Measurements from ENCODE around the gene FZD7. TPM values are rescaled to one million over a fixed set of nuclear protein-coding genes. Genes with fewer than 3 reads are reported as not detected.

FZD7 gene
- total RNA-seq, 4 donors from 2014 or later: 5.8 to 18.8 (median 11.4) TPM

GRCh38 chr2:201996679-201997314, 36.9 kb upstream of the FZD7 start:
- DNase-seq: no peak
- TF ChIP-seq CTCF (IDR thresholded peaks at IDR 0.05): no peak
- no peak for TF ChIP-seq POLR2A (IDR thresholded peaks at IDR 0.05)
- Histone ChIP-seq H3K4me1 (no peaks in the 10 kb centered on the region), H3K4me3 (no peak overlapping the region), H3K27ac (no peak overlapping the region), H3K36me3 (no peaks in the 10 kb centered on the region), H3K27me3 (no peaks in the 10 kb centered on the region), H3K9me3 (no peaks in the 10 kb centered on the region)

- Histone ChIP-seq H3K9me3 (no peaks in the 10 kb centered on the region), H3K36me3 (no peaks in the 10 kb centered on the region), H3K4me1 (no peaks in the 10 kb centered on the region), H3K27ac (no peak overlapping the region), H3K4me3 (no peak overlapping the region), H3K27me3 (no peaks in the 10 kb centered on the region)
- TF ChIP-seq CTCF (IDR thresholded peaks at IDR 0.05) (no peak), POLR2A (IDR thresholded peaks at IDR 0.05) (no peak)
- DNase-seq: no peak
Observed at GRCh38 chr2:201999279-201999678, 34.4 kb upstream of the FZD7 start.

- no peak overlapping the region for H3K4me3 ChIP-seq
- TF ChIP-seq POLR2A (IDR thresholded peaks at IDR 0.05) (no peak), CTCF (IDR thresholded peaks at IDR 0.05) (no peak)
- peaks cover 0 to 3% (median 0%) of the 10 kb centered on the region in 4 donors for H3K4me1 ChIP-seq
- H3K36me3 ChIP-seq: no peaks in the 10 kb centered on the region
- no peak overlapping the region for H3K27ac ChIP-seq
- no peaks in the 10 kb centered on the region for H3K9me3 ChIP-seq
- no peak for DNase-seq
- H3K27me3 ChIP-seq: no peaks in the 10 kb centered on the region
Observed at GRCh38 chr2:202001826-202002225, 31.8 kb upstream of the FZD7 start.

- no peak for DNase-seq
- no peaks in the 10 kb centered on the region for H3K36me3 ChIP-seq
- no peak overlapping the region for H3K4me3 ChIP-seq
- no peak for TF ChIP-seq POLR2A (IDR thresholded peaks at IDR 0.05)
- TF ChIP-seq CTCF (IDR thresholded peaks at IDR 0.05): no peak
- H3K9me3 ChIP-seq: no peaks in the 10 kb centered on the region
- peaks cover 0 to 3% (median 0%) of the 10 kb centered on the region in 4 donors for H3K4me1 ChIP-seq
- H3K27me3 ChIP-seq: no peaks in the 10 kb centered on the region
- H3K27ac ChIP-seq: no peak overlapping the region
Observed at GRCh38 chr2:202002381-202002780, 31.3 kb upstream of the FZD7 start.

- TF ChIP-seq POLR2A (IDR thresholded peaks at IDR 0.05) (no peak), CTCF (IDR thresholded peaks at IDR 0.05) (no peak)
Observed at GRCh38 chr2:202005272-202005887, 28.3 kb upstream of the FZD7 start.

More at GRCh38 chr2:202005272-202005887, 28.3 kb upstream of the FZD7 start:
- peak in 1 of 3 donors; percentile 23 for DNase-seq
- H3K4me3 ChIP-seq: no peak overlapping the region
- no peak overlapping the region for H3K27ac ChIP-seq
- H3K27me3 ChIP-seq: no peaks in the 10 kb centered on the region
- H3K4me1 ChIP-seq: peaks cover 0 to 3% (median 0%) of the 10 kb centered on the region in 4 donors
- no peaks in the 10 kb centered on the region for H3K36me3 ChIP-seq
- no peaks in the 10 kb centered on the region for H3K9me3 ChIP-seq
